ENCODE results near the gene DPPA3.
"Not testable (repeated sequence)": the region's sequence is repeated elsewhere in the genome, so short reads cannot be mapped to it uniquely, and the experiment has no call there.

DPPA3 gene

DNA sequence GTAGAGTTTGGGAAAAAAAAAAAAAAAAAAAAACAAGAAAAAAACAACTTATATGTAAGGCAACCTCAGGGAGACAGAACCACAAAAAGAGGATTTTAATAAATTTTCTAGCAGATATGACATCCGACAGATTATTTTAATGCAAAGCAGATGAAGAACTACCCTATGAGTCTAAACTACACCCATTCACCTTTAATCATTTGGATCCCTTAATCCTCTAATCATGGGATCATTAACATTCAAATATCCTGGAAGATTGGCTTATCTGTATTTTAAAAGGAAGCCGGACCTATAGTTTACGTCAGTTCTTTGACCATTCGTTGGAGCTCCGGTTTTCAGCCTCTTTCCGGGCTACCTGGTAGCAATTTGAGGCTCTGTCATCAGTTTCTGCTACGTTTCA, at the start of gene DPPA3:
Gene DPPA3, plus strand, starts transcription at position 301 of the 400 bp plus-strand sequence. CDS start 138 bp downstream, outside the sequence.
- TF ChIP-seq POLR2A (IDR thresholded peaks at IDR 0.05; ENCODE audit: low read depth, low read length) = no peak
- FAIRE-seq = no peak

DNA sequence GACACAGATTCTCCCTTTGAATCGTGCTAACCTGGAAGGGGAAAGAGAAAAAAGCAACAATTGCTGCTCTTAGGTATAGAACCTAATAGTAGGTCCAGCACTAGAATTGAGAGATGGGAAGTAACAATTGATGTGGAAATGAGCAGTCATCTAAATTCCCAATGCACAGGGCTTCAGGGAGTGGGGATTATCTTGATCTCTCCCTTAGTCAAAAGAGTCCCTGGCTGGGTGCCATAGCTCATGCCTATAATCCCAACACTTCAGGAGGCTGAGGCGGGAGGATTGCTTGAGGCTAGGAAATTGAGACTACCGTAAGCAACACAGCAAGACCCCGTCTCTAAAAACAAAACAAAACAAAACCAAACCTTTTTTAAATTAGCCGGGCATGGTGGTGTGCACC, 49.5 kb upstream of the DPPA3 start:
- FAIRE-seq (no peak), DNase-seq (ENCODE audit: insufficient read length, low spot score) (no peak)
- TF ChIP-seq POLR2A (IDR thresholded peaks at IDR 0.05; ENCODE audit: low read depth, low read length) = no peak

More for the DNA sequence above, at the start of gene DPPA3:
- DNase-seq (ENCODE audit: insufficient read length, low spot score) = no peak

- FAIRE-seq (no peak), DNase-seq (ENCODE audit: insufficient read length, low spot score) (no peak)
- no peak for TF ChIP-seq POLR2A (IDR thresholded peaks at IDR 0.05; ENCODE audit: low read depth, low read length)
These were observed 44.6 kb upstream of the DPPA3 start for GRCh38 chr12:7666595-7666994.

DNA sequence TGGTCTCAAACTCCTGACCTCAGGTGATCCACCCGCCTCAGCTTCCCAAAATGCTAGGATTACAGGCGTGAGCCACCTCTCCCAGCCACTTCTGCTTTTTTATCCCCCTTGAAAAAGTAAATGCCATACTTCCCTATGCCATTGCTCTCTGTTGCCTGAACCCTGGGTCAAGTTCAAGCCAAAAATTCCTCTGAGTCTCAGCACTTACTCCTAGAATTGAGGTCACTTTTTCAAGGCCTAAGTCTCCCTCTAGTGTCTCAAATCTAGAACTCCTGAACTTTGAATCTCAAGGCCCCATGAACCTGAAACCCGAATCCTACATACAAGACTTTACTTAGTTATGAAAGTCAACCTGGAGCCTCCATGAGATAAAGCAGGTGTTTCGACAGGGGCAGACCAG, 44.1 kb upstream of the DPPA3 start:
- DNase-seq (ENCODE audit: insufficient read length, low spot score) (no peak), FAIRE-seq (peak; percentile 33)
- no peak for TF ChIP-seq POLR2A (IDR thresholded peaks at IDR 0.05; ENCODE audit: low read depth, low read length)

DNA sequence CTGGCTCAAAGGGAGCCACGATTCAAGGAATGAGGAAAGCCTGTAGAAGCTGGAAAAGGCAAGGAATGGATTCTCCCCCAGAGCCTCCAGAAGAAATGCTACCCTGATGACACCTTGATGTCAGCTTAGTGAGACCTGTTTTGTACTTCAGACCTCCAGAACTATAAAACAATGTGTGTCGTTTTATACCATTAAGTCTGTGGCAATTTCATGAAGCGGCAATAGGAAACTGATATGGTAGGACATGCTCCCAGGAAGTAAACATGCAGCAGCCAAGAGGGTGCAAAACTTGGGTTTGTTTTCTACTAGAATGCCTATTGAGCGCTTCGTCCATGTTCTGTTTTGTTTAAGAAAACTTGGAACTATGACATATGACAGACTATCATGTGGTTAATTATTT, 43.1 kb upstream of the DPPA3 start:
- TF ChIP-seq POLR2A (IDR thresholded peaks at IDR 0.05; ENCODE audit: low read depth, low read length) = no peak
- no peak for FAIRE-seq
- no peak for DNase-seq (ENCODE audit: insufficient read length, low spot score)

- FAIRE-seq; DNase-seq (ENCODE audit: insufficient read length, low spot score): not testable (repeated sequence)
These were observed 35.8 kb upstream of the DPPA3 start for GRCh38 chr12:7675455-7675854.

- DNase-seq (ENCODE audit: insufficient read length, low spot score) = not testable (repeated sequence)
- FAIRE-seq = peak; percentile 48
These were observed 33.8 kb upstream of the DPPA3 start for GRCh38 chr12:7677432-7677888.

DNA sequence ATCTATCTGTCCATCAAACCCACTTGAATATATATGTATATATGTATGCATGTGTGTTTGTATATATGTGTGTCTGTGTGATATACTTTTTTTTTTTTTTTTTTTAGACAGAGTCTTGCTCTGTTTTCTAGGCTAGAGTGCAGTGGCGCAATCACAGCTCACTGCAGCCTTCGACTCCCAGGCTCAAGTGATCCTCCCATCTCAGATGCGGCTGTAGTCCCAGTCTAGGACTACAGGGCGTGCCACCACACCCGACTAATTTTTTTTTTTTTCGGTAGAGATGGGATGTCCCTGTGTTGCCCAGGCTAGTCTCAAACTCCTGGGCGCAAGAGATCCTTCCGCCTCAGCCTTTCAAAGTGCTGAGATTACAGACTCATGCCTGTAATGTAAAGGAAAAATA, 32.5 kb upstream of the DPPA3 start:
- FAIRE-seq = no peak
- no peak for TF ChIP-seq POLR2A (IDR thresholded peaks at IDR 0.05; ENCODE audit: low read depth, low read length)

GRCh38 chr12:7679251-7680045, 31.8 kb upstream of the DPPA3 start:
- TF ChIP-seq POLR2A (IDR thresholded peaks at IDR 0.05; ENCODE audit: low read depth, low read length) = no peak
- FAIRE-seq (no peak), DNase-seq (ENCODE audit: insufficient read length, low spot score) (no peak)

More for the DNA sequence above, 32.5 kb upstream of the DPPA3 start:
- no peak for DNase-seq (ENCODE audit: insufficient read length, low spot score)

GRCh38 chr12:7681535-7681934, 29.7 kb upstream of the DPPA3 start:
- DNase-seq (ENCODE audit: insufficient read length, low spot score) = no peak
- no peak for FAIRE-seq
- TF ChIP-seq POLR2A (IDR thresholded peaks at IDR 0.05; ENCODE audit: low read depth, low read length) = no peak

GRCh38 chr12:7693793-7694192, 17.4 kb upstream of the DPPA3 start:
- FAIRE-seq (no peak), DNase-seq (ENCODE audit: insufficient read length, low spot score) (no peak)

DNA sequence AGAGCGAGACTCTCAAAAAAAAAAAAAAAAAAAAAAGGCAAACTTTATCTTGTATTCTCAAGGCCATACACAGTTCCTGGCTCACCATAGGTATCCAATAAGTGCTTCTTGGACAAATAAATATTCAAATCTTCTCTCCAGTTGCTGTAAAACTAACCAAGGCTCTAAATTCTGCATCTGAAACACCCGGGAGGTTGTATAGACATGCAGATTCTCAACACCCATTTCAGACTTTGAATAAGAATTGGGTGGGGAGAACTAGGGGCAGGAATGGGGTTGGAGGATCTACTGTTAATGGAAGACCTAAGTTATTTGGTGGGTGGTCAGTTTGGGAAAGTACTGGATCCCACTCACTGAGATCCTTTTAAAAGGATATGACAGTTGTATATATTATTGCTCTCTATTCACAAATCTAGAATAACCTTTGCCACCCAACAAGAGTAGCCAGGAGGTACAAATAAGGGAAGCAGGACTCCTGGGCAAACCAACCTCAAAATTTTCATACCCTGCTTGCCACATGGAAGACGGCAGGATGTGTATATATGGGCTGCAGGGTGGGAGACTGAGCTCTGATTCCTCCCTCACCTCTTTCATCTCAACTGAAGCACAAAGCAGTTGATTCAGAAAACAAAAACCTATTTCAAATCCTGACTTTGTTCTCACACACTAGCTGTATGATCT, 16.5 kb upstream of the DPPA3 start:
- DNase-seq (ENCODE audit: insufficient read length, low spot score) (no peak), FAIRE-seq (no peak)
- TF ChIP-seq POLR2A (IDR thresholded peaks at IDR 0.05; ENCODE audit: low read depth, low read length) = no peak

More at GRCh38 chr12:7693793-7694192, 17.4 kb upstream of the DPPA3 start:
- TF ChIP-seq POLR2A (IDR thresholded peaks at IDR 0.05; ENCODE audit: low read depth, low read length) = no peak

DNA sequence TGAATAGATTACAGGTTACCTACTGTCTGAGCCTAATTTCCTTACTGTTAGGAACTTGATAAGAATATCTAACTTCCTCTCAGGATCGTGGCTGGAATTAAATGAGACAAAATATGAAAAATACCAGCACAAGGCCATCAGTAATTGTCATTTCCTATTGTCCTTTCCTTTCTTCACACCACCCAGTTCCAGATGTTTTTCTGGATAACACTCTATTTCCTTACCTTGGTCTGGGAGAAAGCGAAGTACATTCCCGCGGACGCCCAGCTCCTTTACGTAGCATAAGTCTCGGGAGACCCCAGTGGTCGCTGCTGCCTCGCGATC, 16.0 kb upstream of the DPPA3 start:
- FAIRE-seq (no peak), DNase-seq (ENCODE audit: insufficient read length, low spot score) (no peak)
- no peak for TF ChIP-seq POLR2A (IDR thresholded peaks at IDR 0.05; ENCODE audit: low read depth, low read length)

DNA sequence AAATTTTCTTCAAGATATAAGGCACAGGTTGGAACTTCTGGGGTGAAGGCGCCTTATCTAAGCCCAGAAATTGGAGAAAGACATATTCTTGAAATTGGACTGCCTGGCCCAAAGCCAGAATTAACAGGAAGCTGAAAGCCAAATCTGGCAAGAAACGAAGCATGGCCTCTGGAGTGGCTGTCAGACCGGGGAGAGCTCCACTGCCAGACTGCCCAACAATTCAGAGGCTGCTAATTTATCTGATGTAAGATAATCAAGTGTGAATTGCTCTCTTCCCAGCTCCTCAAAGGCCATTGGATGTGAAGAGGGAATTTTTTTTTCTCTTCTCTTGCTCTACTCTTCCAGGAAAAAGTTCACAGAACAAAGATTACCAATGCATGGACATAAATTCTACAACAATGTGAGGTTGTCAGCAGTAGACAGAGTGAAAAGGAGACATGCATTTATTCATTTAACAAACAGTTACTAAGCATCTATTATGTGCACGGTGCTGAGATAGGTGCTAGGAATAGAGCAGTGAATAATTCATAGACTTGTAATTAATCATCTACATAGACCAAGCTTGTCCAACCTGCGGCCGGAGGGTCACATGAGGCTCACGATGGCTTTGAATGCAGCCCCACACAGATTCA, 15.6 kb upstream of the DPPA3 start, which contains the start of gene GDF3:
Gene GDF3, minus strand, starts transcription at position 210 of the 632 bp plus-strand sequence. Its CDS starts 47 bp downstream, at position 163.
- DNase-seq (ENCODE audit: insufficient read length, low spot score) (no peak), FAIRE-seq (no peak)
- no peak for TF ChIP-seq POLR2A (IDR thresholded peaks at IDR 0.05; ENCODE audit: low read depth, low read length)

All from H54 (cell line).